ENCODE results near the gene MRGPRX2. TPM values are rescaled to one million over a fixed set of nuclear protein-coding genes. Genes with fewer than 3 reads are reported as not detected.

MRGPRX2 gene
- total RNA-seq, 6 donors from 2014 or later, result 0.14 TPM; not detected in 5

- TF ChIP-seq POLR2A (IDR thresholded peaks at IDR 0.05) (no peak), EP300 (IDR thresholded peaks at IDR 0.05) (no peak)
- Histone ChIP-seq H3K27ac (no peak overlapping the region), H3K36me3 (no peaks in the 10 kb centered on the region), H3K4me3 (no peak overlapping the region), H3K9me3 (no peaks in the 10 kb centered on the region), H3K27me3 (no peaks in the 10 kb centered on the region), H3K4me1 (peaks cover 0 to 3% (median 0%) of the 10 kb centered on the region in 4 donors)
- ATAC-seq (ENCODE audit: low FRiP score in 2 of 2) (peak; percentile 31 to 35), DNase-seq (no peak)
- WGBS, 2 donors, result 43 to 44% methylated on average over 6 of the region's 6 CpGs
These were observed 19.3 kb upstream of the MRGPRX2 start for GRCh38 chr11:19079643-19080440.

GRCh38 chr11:19077965-19078364 lies 17.4 kb upstream of the MRGPRX2 start:
- no peak for DNase-seq

GRCh38 chr11:19076744-19077589 lies 16.4 kb upstream of the MRGPRX2 start:
- TF ChIP-seq CTCF (IDR thresholded peaks at IDR 0.05) (peak; percentile 69 to 98 (median 78)), POLR2A (IDR thresholded peaks at IDR 0.05) (no peak), EP300 (IDR thresholded peaks at IDR 0.05) (no peak), POLR2AphosphoS5 (IDR thresholded peaks at IDR 0.05) (no peak)
- Histone ChIP-seq H3K4me3 (peak overlapping the region in 2 of 4 donors; percentile 12 to 22), H3K9me3 (no peaks in the 10 kb centered on the region), H3K4me1 (peaks cover 0 to 3% (median 0%) of the 10 kb centered on the region in 4 donors), H3K27me3 (no peaks in the 10 kb centered on the region), H3K36me3 (no peaks in the 10 kb centered on the region), H3K27ac (no peak overlapping the region)
- ATAC-seq (ENCODE audit: low FRiP score in 2 of 2) (peak; percentile 74 to 80), DNase-seq (peak in 1 of 2 donors; percentile 47)
- WGBS, 2 donors, result 26 to 41% methylated on average over 10 of the region's 10 CpGs

More at GRCh38 chr11:19077965-19078364, 17.4 kb upstream of the MRGPRX2 start:
- Histone ChIP-seq H3K4me1 (peaks cover 0 to 3% (median 0%) of the 10 kb centered on the region in 4 donors), H3K4me3 (no peak overlapping the region), H3K27ac (no peak overlapping the region), H3K27me3 (no peaks in the 10 kb centered on the region), H3K36me3 (no peaks in the 10 kb centered on the region), H3K9me3 (no peaks in the 10 kb centered on the region)
- ATAC-seq (ENCODE audit: low FRiP score in 2 of 2), result no peak
- TF ChIP-seq EP300 (IDR thresholded peaks at IDR 0.05) (no peak), CTCF (IDR thresholded peaks at IDR 0.05) (no peak), POLR2AphosphoS5 (IDR thresholded peaks at IDR 0.05) (no peak), POLR2A (IDR thresholded peaks at IDR 0.05) (no peak)

- Histone ChIP-seq H3K27ac (no peak overlapping the region), H3K4me3 (no peak overlapping the region)
- 60 to 72% methylated on average over 3 of the region's 3 CpGs for WGBS, 2 donors
These were observed 15.1 kb upstream of the MRGPRX2 start for GRCh38 chr11:19075636-19076035.

More at GRCh38 chr11:19075636-19076035, 15.1 kb upstream of the MRGPRX2 start:
- TF ChIP-seq POLR2AphosphoS5 (IDR thresholded peaks at IDR 0.05), result no peak
- no peak for TF ChIP-seq EP300 (IDR thresholded peaks at IDR 0.05)
- TF ChIP-seq CTCF (IDR thresholded peaks at IDR 0.05), result no peak
- no peak for TF ChIP-seq POLR2A (IDR thresholded peaks at IDR 0.05)
- ATAC-seq (ENCODE audit: low FRiP score in 2 of 2), result no peak
- Histone ChIP-seq H3K9me3 (no peaks in the 10 kb centered on the region), H3K4me1 (peaks cover 0 to 10% (median 0%) of the 10 kb centered on the region in 4 donors), H3K36me3 (no peaks in the 10 kb centered on the region), H3K27me3 (no peaks in the 10 kb centered on the region)
- DNase-seq, result peak in 1 of 2 donors; percentile 41

Measured in upper lobe of left lung (tissue), 6 donors.